SU-DHL-6 (cell line): ENCODE measurements around the gene CFDP1.

ENCODE experiments used
- CTCF ChIP-seq: fragments of 200-600 bp; sonication (generic); IDR thresholded peaks from one replicate; pipeline ENCODE4 v1.5.1; 2017; ENCODE audit warnings: antibody characterized with exemption, mild to moderate bottlenecking, low read length, moderate library complexity; ENCODE audit not compliant: insufficient read depth, poor library complexity, severe bottlenecking
- EZH2phosphoT487 ChIP-seq: fragments of 200-600 bp; sonication (generic), shearing (Covaris generic); conservative IDR thresholded peaks from 2 replicates; pipeline ENCODE4 v1.6.1; 2018; ENCODE audit warnings: mild to moderate bottlenecking, antibody characterized with exemption, low read length, moderate library complexity, mixed read lengths

DNA sequence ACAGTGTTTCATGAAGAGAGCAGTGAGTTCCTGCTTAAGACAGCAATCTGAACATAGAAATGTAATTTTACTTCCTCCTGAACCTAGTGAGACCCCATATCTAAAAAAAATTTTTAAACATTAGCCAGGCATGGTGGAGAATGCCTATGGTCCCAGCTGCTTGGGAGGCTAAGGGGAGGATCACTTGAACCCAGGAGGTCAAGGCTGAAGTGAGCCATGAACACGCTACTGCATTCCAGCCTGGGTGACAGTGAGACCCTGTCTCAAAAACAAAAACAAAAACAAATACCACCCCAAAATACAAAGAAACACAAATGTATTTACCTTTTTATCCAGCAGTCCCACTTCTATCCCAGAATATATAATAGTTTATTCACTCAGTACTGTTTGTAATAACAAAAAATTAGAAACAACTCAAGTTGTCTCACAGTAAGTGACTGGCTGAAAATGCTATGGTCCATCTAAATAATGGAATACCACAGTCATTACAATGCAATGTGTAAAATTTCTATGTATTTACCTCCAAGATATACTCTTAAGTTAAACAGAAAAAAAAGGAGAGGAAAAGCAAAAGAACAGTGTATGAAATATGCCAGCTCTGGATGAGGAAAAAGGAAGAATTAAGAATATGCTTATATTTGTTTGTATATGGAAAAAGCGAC lies 16.3 kb downstream of the CFDP1 start:
- TF ChIP-seq CTCF (no peak), EZH2phosphoT487 (no peak)
